Mesodermal cell (in vitro differentiated cells): ENCODE data around the gene DDB1.

Source experiments
- H3K27ac ChIP-seq: 2 replicates; pipeline ENCODE4 v1.7.0; 2013; ENCODE audit warnings: mild to moderate bottlenecking, low read depth, low read length, moderate library complexity; ENCODE audit not compliant: severe bottlenecking
- H3K36me3 ChIP-seq: 2 replicates; pipeline ENCODE4 v1.7.1; 2013; ENCODE audit warnings: mild to moderate bottlenecking, low read length, moderate library complexity; ENCODE audit not compliant: control insufficient read depth, insufficient read depth
- H3K4me1 ChIP-seq: one replicate; pipeline ENCODE4 v1.7.1; 2013; ENCODE audit warnings: mild to moderate bottlenecking, low read length; ENCODE audit not compliant: insufficient read depth, control insufficient read depth, poor library complexity, severe bottlenecking
- H3K4me3 ChIP-seq: 2 replicates; pipeline ENCODE4 v1.7.0; 2013; ENCODE audit warnings: low read length, control low read depth, mild to moderate bottlenecking; ENCODE audit not compliant: insufficient read depth, poor library complexity, severe bottlenecking; ENCODE audit errors: extremely low read depth
- H3K9me3 ChIP-seq: 2 replicates; pipeline ENCODE4 v1.7.1; 2013; ENCODE audit warnings: mild to moderate bottlenecking, low read length, moderate library complexity; ENCODE audit not compliant: control insufficient read depth
- WGBS, 2 experiments: methylation state at CpG; one replicate each; pipeline ENCODE4 v1.1.5; 2013; ENCODE audit warnings: missing lambda C conversion rate in 2 of 2; ENCODE audit not compliant: insufficient coverage in 2 of 2; 5-methylcytosine and 5-hydroxymethylcytosine counted together

The DDB1 gene

DNA sequence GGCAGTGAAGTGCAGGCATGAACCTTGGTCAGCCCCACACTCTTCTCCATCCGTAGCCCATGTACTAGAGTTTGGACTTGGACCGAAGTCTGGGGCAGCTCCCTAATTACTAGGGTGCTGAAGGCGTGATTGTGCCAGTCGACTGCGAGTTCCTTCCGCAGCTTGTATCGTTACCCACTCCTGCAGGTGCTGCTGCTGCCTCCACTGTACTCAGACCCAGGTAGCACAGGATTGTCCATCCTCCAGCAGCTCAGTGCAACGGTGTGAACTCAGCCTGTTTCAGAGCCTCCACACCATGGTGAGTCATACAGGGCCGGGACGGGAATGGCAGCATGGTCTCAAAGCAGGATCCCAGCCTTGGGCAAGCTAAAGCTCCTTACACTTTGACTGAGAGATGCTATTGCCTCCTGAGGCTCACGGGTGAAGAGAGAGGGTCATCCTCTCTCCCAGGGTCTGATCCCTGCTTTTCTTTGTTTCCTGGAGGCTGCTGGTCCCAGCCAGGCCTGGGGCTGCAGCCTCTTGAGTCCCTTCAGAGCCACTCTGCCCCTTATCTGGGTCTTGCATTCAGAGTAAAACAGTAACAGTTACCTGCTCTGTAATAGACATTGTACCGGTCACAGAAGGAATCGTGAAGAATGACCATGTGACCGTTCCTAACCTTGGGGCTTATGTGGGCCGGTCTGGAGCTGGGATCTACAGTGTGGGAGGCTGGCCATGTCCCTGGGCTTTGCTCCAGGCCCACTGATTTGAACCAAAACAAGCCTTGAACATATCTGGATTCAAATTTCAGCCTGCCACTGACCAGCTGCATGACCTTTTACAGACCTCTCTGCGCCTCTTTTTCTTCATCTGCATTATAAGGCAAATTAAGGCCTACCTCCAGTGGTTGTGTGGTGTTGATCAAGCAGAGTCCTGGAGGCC is 1.8 kb upstream of the DDB1 start:
- Histone ChIP-seq H3K36me3 (peaks cover 28% of the 10 kb centered on the region), H3K9me3 (no peaks in the 10 kb centered on the region), H3K4me3 (no peak overlapping the region), H3K4me1 (peaks cover 16% of the 10 kb centered on the region), H3K27ac (no peak overlapping the region)
- whole genome bisulfite sequencing, 2 experiments = 91 to 98% methylated on average over 14 to 15 of the region's 16 CpGs

DNA sequence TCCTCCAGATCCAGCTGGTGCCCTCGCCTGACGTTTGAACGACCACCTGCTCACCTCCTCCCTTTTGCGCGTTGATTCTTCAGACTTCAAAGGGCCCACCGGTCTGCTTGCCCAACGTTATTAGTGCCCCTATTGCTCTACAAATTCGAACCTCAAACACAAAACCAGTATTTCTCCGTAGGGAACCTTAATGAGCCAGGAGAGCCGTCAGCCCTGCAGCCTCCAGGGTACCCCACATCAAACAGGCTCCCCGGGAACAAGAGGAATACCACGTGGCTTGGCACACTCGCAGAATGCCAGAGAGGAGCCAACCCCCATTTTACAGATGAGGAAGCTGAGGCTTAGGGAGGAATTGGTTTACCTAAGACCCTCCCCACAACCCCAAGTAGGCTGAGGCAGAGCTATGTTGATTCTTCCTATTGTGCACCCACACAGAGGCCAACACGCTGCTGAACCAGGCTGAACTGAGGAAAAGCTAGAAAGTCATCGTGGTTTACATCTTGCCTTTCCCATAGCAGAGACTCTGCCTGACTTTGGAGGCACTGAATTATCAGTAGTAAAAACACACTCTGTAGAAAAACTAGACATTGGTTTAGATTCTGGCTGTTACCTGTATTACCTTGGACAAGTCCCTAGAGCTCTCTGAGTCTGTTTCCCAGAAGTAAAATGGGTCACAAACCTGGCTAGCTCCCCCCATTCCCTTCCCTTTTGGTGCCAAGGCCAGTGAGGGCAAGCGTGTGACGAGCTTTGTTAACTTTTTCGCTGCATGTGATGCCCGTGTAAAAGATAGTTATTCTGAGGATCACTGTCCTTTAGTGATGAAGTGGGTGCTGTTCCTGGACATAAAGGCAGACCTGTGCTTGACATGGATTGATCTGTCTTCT is 887 bp upstream of the DDB1 start:
- Histone ChIP-seq H3K27ac (peak overlapping the region; percentile 85), H3K4me1 (peaks cover 16% of the 10 kb centered on the region), H3K9me3 (no peaks in the 10 kb centered on the region), H3K36me3 (peaks cover 37% of the 10 kb centered on the region), H3K4me3 (peak overlapping the region; percentile 96)
- WGBS, 2 experiments = 36 to 53% methylated on average over 8 to 11 of the region's 19 CpGs

DNA sequence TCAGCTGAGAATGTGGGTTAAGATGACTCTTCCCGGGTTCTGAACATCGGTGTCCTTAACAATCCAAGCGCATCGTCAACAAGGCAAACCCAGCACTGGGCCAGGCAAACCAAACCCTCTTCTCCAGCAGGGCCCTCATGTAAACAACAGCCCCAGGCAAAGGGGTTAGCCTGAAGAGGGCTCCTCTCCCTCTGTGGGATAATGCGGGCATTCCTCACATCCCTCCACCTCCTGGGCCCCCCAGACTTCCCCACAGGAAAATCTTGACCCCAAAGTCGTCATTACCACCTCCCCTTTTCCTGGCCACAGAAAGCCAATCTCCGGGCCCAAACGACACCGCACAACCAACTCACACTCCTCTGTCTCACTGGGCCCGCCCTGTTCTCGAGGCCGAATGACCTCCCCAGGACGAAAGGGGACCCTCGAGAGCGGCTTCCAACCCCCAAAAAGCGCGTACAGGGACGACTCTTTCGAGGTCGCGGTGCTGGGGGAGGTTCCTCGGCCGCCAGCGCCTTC is 566 bp downstream of the DDB1 start:
- Histone ChIP-seq H3K27ac (peak overlapping the region; percentile 87), H3K4me1 (peaks cover 16% of the 10 kb centered on the region), H3K4me3 (peak overlapping the region; percentile 96), H3K9me3 (no peaks in the 10 kb centered on the region), H3K36me3 (peaks cover 46% of the 10 kb centered on the region)
- 1 to 2% methylated on average over 22 to 24 of the region's 24 CpGs for WGBS, 2 experiments

DNA sequence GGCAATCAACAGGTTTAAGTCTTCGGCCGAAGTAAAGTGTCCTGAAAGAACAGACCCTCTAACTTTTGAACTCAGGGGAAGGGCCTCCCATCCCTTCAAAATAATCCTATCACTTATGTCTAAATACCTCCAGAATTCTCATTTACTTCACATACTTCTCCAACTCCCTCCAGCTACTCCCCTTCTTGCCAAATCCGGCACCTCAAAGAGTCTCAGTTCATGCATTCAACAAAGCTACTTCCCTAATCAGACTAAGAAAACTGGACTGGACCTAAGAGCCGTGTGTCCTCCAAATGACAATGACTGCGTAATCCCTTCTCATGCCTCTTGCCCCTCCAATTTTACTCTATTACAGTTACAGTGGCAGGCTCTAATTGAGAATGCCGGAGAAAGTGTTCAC is 1.3 kb downstream of the DDB1 start:
- 88% methylated on average over 6 of the region's 6 CpGs for WGBS, 2 experiments
- peaks cover 16% of the 10 kb centered on the region for H3K4me1 ChIP-seq
- peaks cover 52% of the 10 kb centered on the region for H3K36me3 ChIP-seq
- no peak overlapping the region for H3K27ac ChIP-seq
- peak overlapping the region; percentile 96 for H3K4me3 ChIP-seq
- no peaks in the 10 kb centered on the region for H3K9me3 ChIP-seq

DNA sequence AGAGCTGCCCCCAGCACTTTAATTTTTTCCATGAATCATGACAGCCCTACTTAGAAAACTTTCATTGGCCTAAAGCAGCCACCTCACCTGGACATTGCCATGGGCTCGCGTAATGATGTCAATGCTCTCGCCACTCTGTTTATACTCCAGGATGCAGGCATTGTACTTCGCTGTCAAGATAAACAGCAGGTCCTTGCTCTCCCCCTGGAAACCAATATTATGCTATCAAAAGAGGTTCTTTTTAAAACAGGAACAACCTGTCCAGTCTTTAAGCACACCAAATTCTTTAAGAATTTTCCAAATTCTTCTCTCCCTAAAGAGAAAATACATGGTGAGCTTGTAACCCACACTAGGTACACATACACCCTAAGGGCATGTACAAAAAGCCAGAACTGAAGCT is 3.0 kb downstream of the DDB1 start:
- WGBS, 2 experiments = 96 to 100% methylated on average over 4 of the region's 4 CpGs

DNA sequence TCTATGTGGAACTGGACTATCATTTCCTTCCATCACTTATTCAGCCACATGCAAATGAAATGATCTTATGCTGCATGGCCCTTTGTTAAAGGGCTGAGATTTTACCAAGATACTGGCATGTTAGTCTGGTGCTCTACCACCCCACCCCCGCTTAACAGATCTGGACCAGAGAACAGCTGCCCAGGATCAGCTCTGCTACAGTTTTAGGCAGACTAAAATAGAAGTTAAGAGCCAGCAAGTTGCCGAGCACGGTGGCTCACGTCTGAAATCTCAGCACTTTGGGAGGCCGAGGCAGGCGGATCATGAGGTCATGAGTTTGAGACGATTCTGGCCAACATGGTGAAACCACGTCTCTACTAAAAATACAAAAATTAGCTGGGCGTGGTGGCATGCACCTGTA is 4.6 kb downstream of the DDB1 start:
- Histone ChIP-seq H3K9me3 (no peaks in the 10 kb centered on the region), H3K4me1 (peaks cover 11% of the 10 kb centered on the region), H3K36me3 (peaks cover 85% of the 10 kb centered on the region), H3K27ac (no peak overlapping the region), H3K4me3 (no peak overlapping the region)
- WGBS, 2 experiments = 88 to 95% methylated on average over 9 of the region's 9 CpGs

More for the DNA sequence above, 3.0 kb downstream of the DDB1 start:
- H3K4me1 ChIP-seq = peaks cover 16% of the 10 kb centered on the region
- no peak overlapping the region for H3K4me3 ChIP-seq
- H3K9me3 ChIP-seq = no peaks in the 10 kb centered on the region
- no peak overlapping the region for H3K27ac ChIP-seq
- H3K36me3 ChIP-seq = peaks cover 70% of the 10 kb centered on the region

DNA sequence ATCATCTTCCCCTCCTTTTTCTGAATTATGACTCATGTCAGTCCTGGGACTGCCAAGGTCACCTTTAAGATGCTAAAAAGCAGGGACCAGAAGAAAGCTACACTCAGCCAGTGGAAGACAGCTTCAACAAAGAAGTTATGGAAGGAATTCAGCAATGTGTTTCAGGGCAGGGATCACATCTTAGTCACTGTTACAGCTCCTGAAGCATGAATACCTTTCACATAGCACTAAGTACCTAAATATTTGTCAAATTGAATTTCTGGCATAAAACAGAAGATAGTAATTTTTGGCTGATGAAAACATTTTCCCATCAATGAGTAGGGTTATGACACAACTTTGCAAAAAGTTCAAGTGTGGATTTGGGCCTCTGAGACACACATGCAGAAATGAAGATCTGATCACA is 5.2 kb downstream of the DDB1 start:
- Histone ChIP-seq H3K4me1 (peaks cover 11% of the 10 kb centered on the region), H3K9me3 (no peaks in the 10 kb centered on the region), H3K27ac (no peak overlapping the region), H3K36me3 (peaks cover 92% of the 10 kb centered on the region), H3K4me3 (no peak overlapping the region)

DNA sequence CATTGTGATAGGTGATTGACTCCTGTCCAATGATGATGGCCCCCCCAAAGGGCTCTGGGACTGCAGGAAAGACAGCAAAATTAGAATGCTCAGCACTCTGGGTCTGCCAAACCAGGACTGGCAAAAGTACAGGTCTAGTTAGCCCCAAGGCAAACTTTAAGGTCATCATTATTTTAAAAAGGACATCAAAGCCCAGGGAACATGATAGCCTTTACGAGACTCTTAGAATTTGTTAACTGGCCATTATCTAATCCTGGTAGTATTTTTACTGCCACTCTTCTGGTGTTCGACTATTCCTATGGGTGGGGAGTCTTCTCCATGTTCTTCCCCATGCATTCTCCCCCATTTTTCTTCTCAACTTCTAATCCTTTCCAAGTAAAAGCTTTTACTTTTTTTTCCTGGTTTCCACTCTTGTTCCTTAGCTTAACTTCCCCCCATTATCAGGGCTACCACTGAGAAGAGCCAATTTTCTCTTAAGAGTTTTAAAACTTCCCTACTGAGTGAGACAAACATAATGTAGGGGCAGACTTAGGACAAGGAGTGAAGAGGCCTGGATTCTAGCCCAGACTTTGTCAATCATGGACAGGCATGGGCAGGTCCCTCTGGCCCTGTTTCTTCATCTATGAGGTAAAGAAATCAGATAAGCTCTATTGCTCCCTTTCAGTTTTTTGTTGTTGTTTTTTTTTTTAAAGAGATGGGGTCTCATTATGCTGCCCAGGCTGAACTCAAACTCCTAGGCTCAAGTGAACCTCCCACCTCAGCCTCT is 7.1 kb downstream of the DDB1 start:
- Histone ChIP-seq H3K9me3 (no peaks in the 10 kb centered on the region), H3K4me1 (peaks cover under 1% of the 10 kb centered on the region), H3K36me3 (peaks cover 100% of the 10 kb centered on the region), H3K4me3 (no peak overlapping the region), H3K27ac (no peak overlapping the region)
- 100% methylated on average over 1 of the region's 2 CpGs; no CpG with 5 or more reads in 1 of the 2 experiments for WGBS, 2 experiments

DNA sequence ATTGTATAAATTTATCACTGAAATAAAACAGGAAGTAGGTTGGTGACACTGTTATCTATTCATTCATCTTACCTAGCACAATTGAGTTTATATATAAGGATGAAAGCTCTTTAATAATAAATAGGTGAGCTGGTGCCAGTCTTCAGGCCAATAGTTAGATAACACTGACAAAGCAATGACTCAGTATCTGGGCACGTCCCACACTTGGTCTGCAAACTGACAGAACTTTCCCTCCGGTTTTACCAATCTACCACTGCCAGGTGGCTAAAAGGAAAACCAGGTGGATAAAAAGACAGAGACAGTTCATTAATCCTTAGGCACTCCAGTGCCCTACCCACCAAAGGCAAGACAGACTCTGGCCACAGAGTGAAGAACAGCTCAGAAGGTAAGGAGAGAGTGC is 17.6 kb downstream of the DDB1 start:
- H3K36me3 ChIP-seq = peaks cover 95% of the 10 kb centered on the region
- 100% methylated on average over 1 to 2 of the region's 2 CpGs for WGBS, 2 experiments
- no peaks in the 10 kb centered on the region for H3K9me3 ChIP-seq

DNA sequence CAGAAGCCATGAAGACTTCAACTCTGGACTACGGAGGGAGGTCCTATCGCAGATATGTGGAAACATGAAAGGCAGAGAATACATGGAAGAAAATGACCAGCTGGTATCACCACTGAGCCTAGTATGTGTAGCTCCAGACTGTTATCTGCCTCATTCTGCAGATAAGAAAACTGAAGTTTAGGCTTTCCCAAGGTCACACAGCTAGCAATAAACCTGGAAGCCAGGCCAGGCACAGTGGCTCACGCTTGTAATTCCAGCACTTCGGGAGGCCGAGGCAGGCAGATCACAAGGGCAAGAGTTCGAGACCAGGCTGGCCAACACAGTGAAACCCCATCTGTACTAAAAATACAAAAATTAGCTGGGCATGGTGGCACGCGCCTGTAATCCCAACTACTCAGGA is 22.2 kb downstream of the DDB1 start:
- H3K9me3 ChIP-seq = no peaks in the 10 kb centered on the region
- no peak overlapping the region for H3K27ac ChIP-seq
- no peak overlapping the region for H3K4me3 ChIP-seq
- WGBS, 2 experiments = 93 to 100% methylated on average over 4 to 8 of the region's 8 CpGs
- H3K36me3 ChIP-seq = peaks cover 100% of the 10 kb centered on the region
- H3K4me1 ChIP-seq = no peaks in the 10 kb centered on the region

More for the DNA sequence above, 17.6 kb downstream of the DDB1 start:
- no peaks in the 10 kb centered on the region for H3K4me1 ChIP-seq
- H3K27ac ChIP-seq = no peak overlapping the region
- H3K4me3 ChIP-seq = no peak overlapping the region
